ENCODE data around the gene IGBP1. TPM values are rescaled to one million over a fixed set of nuclear protein-coding genes. Genes with fewer than 3 reads are reported as not detected.
"Not testable (repeated sequence)": the region's sequence is repeated elsewhere in the genome, so short reads cannot be mapped to it uniquely, and the experiment has no call there.

IGBP1 gene
- total RNA-seq, 1 experiment from 2014 or later = 41.6 TPM

DNA sequence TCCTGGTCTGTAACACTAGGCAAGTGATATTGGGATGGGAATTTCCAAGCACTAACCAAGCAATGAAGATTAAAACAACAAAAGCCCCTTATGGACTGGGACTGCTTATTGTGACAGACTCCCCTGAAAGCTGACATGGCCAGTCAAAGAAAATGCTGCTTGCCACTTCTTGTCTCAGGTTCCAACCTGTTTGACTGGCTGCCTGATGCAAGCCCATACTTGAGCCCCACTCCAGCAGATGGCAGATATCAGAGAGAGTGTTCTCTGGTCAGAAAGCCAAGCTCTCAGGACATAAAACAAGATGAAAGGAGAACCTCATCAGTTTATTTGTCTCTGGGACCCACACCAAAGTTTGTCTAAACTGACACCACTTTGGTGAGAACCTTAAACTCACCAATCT, 15.5 kb upstream of the IGBP1 start:
- intact Hi-C loops (cut with micrococcal nuclease; ENCODE audit: unreplicated experiment) = no loop called here
- POLR2A ChIA-PET = no interaction called here
- Mint-ChIP-seq H3K27ac (ENCODE audit: unreplicated experiment) (no peak overlapping the region), H3K36me3 (ENCODE audit: insufficient read depth, unreplicated experiment) (no peaks in the 10 kb centered on the region), H3K4me1 (ENCODE audit: low read depth, unreplicated experiment) (no peaks in the 10 kb centered on the region), H3K4me3 (ENCODE audit: unreplicated experiment) (no peak overlapping the region), H3K9me3 (ENCODE audit: unreplicated experiment) (peaks cover 10% of the 10 kb centered on the region), H3K27me3 (ENCODE audit: insufficient read depth, unreplicated experiment) (peaks cover 3% of the 10 kb centered on the region)
- TF ChIP-seq, protein P1, sequence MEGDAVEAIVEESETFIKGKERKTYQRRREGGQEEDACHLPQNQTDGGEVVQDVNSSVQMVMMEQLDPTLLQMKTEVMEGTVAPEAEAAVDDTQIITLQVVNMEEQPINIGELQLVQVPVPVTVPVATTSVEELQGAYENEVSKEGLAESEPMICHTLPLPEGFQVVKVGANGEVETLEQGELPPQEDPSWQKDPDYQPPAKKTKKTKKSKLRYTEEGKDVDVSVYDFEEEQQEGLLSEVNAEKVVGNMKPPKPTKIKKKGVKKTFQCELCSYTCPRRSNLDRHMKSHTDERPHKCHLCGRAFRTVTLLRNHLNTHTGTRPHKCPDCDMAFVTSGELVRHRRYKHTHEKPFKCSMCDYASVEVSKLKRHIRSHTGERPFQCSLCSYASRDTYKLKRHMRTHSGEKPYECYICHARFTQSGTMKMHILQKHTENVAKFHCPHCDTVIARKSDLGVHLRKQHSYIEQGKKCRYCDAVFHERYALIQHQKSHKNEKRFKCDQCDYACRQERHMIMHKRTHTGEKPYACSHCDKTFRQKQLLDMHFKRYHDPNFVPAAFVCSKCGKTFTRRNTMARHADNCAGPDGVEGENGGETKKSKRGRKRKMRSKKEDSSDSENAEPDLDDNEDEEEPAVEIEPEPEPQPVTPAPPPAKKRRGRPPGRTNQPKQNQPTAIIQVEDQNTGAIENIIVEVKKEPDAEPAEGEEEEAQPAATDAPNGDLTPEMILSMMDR (IDR thresholded peaks at IDR 0.05; ENCODE audit: insufficient read depth in 1 of 2, low read depth in 1 of 2, low read length in 1 of 2, severe bottlenecking in 1 of 2, unreplicated experiment in 1 of 2) = no peak
- no TSS peak for BruUV-seq (replicated peaks)
- H3K4me1 ChIP-seq = no peaks in the 10 kb centered on the region
- H3K27me3 ChIP-seq (replicated peaks; ENCODE audit: control insufficient read depth, insufficient read depth, low read length) = no peaks in the 10 kb centered on the region
- H3K4me3 ChIP-seq (ENCODE audit: low read depth, low read length) = no peak overlapping the region
- H3K9me3 ChIP-seq = no peaks in the 10 kb centered on the region
- DNase-seq = no peak
- no peaks in the 10 kb centered on the region for H3K36me3 ChIP-seq (ENCODE audit: control insufficient read depth, insufficient read depth, low read length)
- CTCF ChIA-PET = no interaction called here

DNA sequence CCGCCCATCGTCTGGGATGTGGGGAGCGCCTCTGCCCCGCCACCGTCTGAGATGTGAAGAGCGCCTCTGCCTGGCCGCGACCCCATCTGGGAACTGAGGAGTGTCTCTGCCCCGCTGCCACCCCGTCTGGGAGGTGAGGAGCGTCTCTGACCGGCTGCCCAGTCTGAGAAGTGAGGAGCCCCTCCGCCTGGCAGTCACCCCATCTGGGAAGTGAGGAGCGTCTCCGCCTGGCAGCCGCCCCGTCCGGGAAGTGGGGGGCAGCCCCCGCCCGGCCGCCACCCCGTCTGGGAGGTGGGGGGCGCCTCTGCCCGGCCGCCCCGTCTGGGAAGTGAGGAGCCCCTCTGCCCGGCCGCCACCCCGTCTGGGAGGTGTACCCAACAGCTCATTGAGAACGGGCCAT, 10.2 kb upstream of the IGBP1 start:
- H3K4me1 Mint-ChIP-seq (ENCODE audit: low read depth, unreplicated experiment); intact Hi-C loops (cut with micrococcal nuclease; ENCODE audit: unreplicated experiment); DNase-seq; H3K36me3 Mint-ChIP-seq (ENCODE audit: insufficient read depth, unreplicated experiment); H3K9me3 Mint-ChIP-seq (ENCODE audit: unreplicated experiment); CTCF ChIA-PET; H3K4me3 ChIP-seq (ENCODE audit: low read depth, low read length); H3K4me1 ChIP-seq; H3K27me3 Mint-ChIP-seq (ENCODE audit: insufficient read depth, unreplicated experiment); H3K4me3 Mint-ChIP-seq (ENCODE audit: unreplicated experiment); BruUV-seq (replicated peaks); POLR2A ChIA-PET; H3K27ac Mint-ChIP-seq (ENCODE audit: unreplicated experiment); H3K9me3 ChIP-seq; H3K36me3 ChIP-seq (ENCODE audit: control insufficient read depth, insufficient read depth, low read length); H3K27me3 ChIP-seq (replicated peaks; ENCODE audit: control insufficient read depth, insufficient read depth, low read length): not testable (repeated sequence)

DNA sequence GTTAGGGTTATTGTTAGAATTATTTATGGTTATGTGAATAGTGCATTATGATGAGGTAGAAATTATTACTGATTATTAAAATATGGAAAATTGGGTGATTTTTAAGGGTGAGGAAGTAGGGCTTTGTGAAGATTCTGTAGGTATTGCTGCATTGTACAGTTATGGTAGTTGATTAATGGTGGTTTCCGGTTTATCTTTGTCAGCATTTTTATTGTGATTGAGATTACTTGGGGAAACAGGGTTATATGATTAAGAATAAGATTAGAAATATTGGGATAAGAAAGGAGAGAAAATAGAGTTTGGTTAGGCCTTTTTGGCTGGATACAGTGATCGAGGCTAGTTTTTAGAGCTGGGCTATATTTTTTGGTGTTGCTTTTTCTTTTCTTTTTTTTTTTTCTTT, 8.6 kb upstream of the IGBP1 start:
- no peaks in the 10 kb centered on the region for H3K27me3 Mint-ChIP-seq (ENCODE audit: insufficient read depth, unreplicated experiment)
- no peaks in the 10 kb centered on the region for H3K36me3 Mint-ChIP-seq (ENCODE audit: insufficient read depth, unreplicated experiment)
- TF ChIP-seq, protein P1 (IDR thresholded peaks at IDR 0.05; ENCODE audit: insufficient read depth in 1 of 2, low read depth in 1 of 2, low read length in 1 of 2, severe bottlenecking in 1 of 2, unreplicated experiment in 1 of 2) = no peak
- no peak overlapping the region for H3K4me3 Mint-ChIP-seq (ENCODE audit: unreplicated experiment)
- peaks cover 10% of the 10 kb centered on the region for H3K9me3 Mint-ChIP-seq (ENCODE audit: unreplicated experiment)
- Histone ChIP-seq H3K36me3 (ENCODE audit: control insufficient read depth, insufficient read depth, low read length) (no peaks in the 10 kb centered on the region), H3K9me3 (no peaks in the 10 kb centered on the region), H3K27me3 (replicated peaks; ENCODE audit: control insufficient read depth, insufficient read depth, low read length) (no peaks in the 10 kb centered on the region), H3K4me3 (ENCODE audit: low read depth, low read length) (no peak overlapping the region), H3K4me1 (no peaks in the 10 kb centered on the region)
- no TSS peak for BruUV-seq (replicated peaks)
- ChIA-PET POLR2A (no interaction called here), CTCF (no interaction called here)
- intact Hi-C loops (cut with micrococcal nuclease; ENCODE audit: unreplicated experiment) = no loop called here
- DNase-seq = no peak
- no peaks in the 10 kb centered on the region for H3K4me1 Mint-ChIP-seq (ENCODE audit: low read depth, unreplicated experiment)
- no peak overlapping the region for H3K27ac Mint-ChIP-seq (ENCODE audit: unreplicated experiment)

DNA sequence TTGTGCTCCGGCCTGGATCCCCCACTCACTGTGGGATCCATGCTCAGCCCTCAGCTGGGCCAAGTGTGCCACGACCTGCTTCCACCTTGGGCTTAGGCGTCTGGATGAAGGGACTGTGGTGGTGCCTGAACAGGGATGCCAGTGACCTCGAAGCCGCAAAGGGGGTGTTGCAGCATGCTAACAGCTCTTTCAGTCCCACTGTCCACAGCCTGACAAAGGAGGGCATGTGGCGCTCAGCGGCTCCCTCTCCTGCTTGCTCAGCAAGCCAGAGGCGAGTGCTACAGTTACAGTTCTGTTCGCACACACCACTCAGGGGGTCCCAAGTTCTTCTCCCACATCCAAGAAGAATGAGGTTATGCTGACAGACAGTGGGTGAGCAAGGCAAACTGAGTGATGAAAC, 5.2 kb upstream of the IGBP1 start:
- Histone ChIP-seq H3K27me3 (replicated peaks; ENCODE audit: control insufficient read depth, insufficient read depth, low read length) (no peaks in the 10 kb centered on the region), H3K36me3 (ENCODE audit: control insufficient read depth, insufficient read depth, low read length) (no peaks in the 10 kb centered on the region), H3K9me3 (no peaks in the 10 kb centered on the region), H3K4me3 (ENCODE audit: low read depth, low read length) (no peak overlapping the region), H3K4me1 (no peaks in the 10 kb centered on the region)
- no peak overlapping the region for H3K27ac Mint-ChIP-seq (ENCODE audit: unreplicated experiment)
- H3K36me3 Mint-ChIP-seq (ENCODE audit: insufficient read depth, unreplicated experiment) = peaks cover 4% of the 10 kb centered on the region
- TF ChIP-seq, protein P1 (IDR thresholded peaks at IDR 0.05; ENCODE audit: insufficient read depth in 1 of 2, low read depth in 1 of 2, low read length in 1 of 2, severe bottlenecking in 1 of 2, unreplicated experiment in 1 of 2) = no peak
- ChIA-PET POLR2A (no interaction called here), CTCF (no interaction called here)
- intact Hi-C loops (cut with micrococcal nuclease; ENCODE audit: unreplicated experiment) = no loop called here
- no peaks in the 10 kb centered on the region for H3K9me3 Mint-ChIP-seq (ENCODE audit: unreplicated experiment)
- no peaks in the 10 kb centered on the region for H3K27me3 Mint-ChIP-seq (ENCODE audit: insufficient read depth, unreplicated experiment)
- no peak overlapping the region for H3K4me3 Mint-ChIP-seq (ENCODE audit: unreplicated experiment)
- no peak for DNase-seq
- no TSS peak for BruUV-seq (replicated peaks)
- H3K4me1 Mint-ChIP-seq (ENCODE audit: low read depth, unreplicated experiment) = no peaks in the 10 kb centered on the region

Measured in Caco-2 (cell line).